Esophagus squamous epithelium (tissue), 4 donors: ENCODE data around the gene TMEM212.

ENCODE experiments used
- CTCF ChIP-seq, 6 experiments: fragments of 450-650 bp in 4 of 6; fragments of 200-600 bp in 2 of 6; sonication (generic) in 2 of 6; IDR thresholded peaks; one replicate each; pipeline ENCODE4 v1.5.1; 2016 to 2019; ENCODE audit warnings: antibody characterized with exemption in 6 of 6, mild to moderate bottlenecking in 4 of 6, moderate library complexity in 4 of 6
- POLR2A ChIP-seq, 4 donors: fragments of 450-650 bp; IDR thresholded peaks; one replicate each; pipeline ENCODE4 v1.6.1; 2017; ENCODE audit warnings: antibody characterized with exemption in 4 of 4, mild to moderate bottlenecking in 4 of 4, moderate library complexity in 3 of 4

DNA sequence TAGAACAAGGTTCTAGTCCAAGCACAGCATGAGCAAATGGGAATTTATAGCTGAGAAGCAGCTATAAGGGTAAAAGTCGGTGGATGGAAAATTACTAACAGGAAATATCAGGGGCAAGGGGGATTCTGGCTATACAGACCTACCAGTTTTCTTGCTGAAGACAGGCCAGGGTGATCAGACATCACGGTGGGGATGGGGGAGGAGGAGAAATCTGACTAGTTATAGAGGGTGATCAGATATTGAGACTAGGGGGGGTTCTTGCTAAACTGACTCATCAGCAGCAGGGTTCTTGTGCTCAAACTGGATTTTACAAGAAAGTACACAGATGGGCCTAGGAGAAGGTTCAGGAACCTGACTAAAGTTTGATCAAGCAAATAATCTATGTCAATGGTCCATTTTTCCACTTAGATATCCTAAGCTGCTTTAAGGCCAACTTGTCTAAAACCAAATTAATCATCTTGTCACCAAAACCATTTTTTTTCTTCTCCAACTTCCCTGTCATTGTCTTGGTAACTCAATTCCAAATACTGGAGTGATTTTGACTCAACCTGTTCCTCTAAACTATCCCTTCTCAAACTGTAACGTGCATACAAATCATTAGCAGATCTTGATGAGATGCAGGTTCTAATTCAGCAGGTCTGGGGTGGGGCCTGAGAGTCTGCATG is 4.6 kb downstream of the TMEM212 start:
- no peak for TF ChIP-seq CTCF (IDR thresholded peaks at IDR 0.05)
- TF ChIP-seq POLR2A (IDR thresholded peaks at IDR 0.05), result no peak
